ENCODE data around the gene KAT7.
"Not testable (repeated sequence)": the region's sequence is repeated elsewhere in the genome, so short reads cannot be mapped to it uniquely, and the experiment has no call there.

KAT7 gene

GRCh38 chr17:49788478-49789242 is at the start of gene KAT7:
TSS of gene KAT7 (plus strand) at chr17:49788681. CDS start at chr17:49788835, 154 bp downstream.
- peak; percentile 100 for DNase-seq

- DNase-seq: peak; percentile 61
Measured at GRCh38 chr17:49739641-49740271, 48.7 kb upstream of the KAT7 start.

- no peak for DNase-seq
Measured at GRCh38 chr17:49741009-49741691, 47.3 kb upstream of the KAT7 start.

- no peak for DNase-seq
Measured at GRCh38 chr17:49741692-49742076, 46.8 kb upstream of the KAT7 start.

- no peak for DNase-seq
Measured at GRCh38 chr17:49742166-49742638, 46.3 kb upstream of the KAT7 start.

GRCh38 chr17:49745175-49746139 is 43.0 kb upstream of the KAT7 start:
- DNase-seq: no peak

- DNase-seq: no peak
Measured at GRCh38 chr17:49746791-49747490, 41.5 kb upstream of the KAT7 start.

- DNase-seq: no peak
Measured at GRCh38 chr17:49747632-49748031, 40.8 kb upstream of the KAT7 start.

- no peak for DNase-seq
Measured at GRCh38 chr17:49748223-49748622, 40.3 kb upstream of the KAT7 start.

GRCh38 chr17:49748791-49749190 is 39.7 kb upstream of the KAT7 start:
- DNase-seq: no peak

- no peak for DNase-seq
Measured at GRCh38 chr17:49749730-49750129, 38.8 kb upstream of the KAT7 start.

- DNase-seq: no peak
Measured at GRCh38 chr17:49752508-49752907, 36.0 kb upstream of the KAT7 start.

- DNase-seq: no peak
Measured at GRCh38 chr17:49753959-49754391, 34.5 kb upstream of the KAT7 start.

- no peak for DNase-seq
Measured at GRCh38 chr17:49755663-49756283, 32.7 kb upstream of the KAT7 start.

- DNase-seq: no peak
Measured at GRCh38 chr17:49756323-49757150, 31.9 kb upstream of the KAT7 start.

GRCh38 chr17:49757151-49757777 is 31.2 kb upstream of the KAT7 start:
- no peak for DNase-seq

GRCh38 chr17:49758464-49759010 is 29.9 kb upstream of the KAT7 start:
- DNase-seq: not testable (repeated sequence)

GRCh38 chr17:49759203-49759602 is 29.3 kb upstream of the KAT7 start:
- DNase-seq: no peak

- no peak for DNase-seq
Measured at GRCh38 chr17:49760296-49760695, 28.2 kb upstream of the KAT7 start.
